ENCODE data around the gene RIPOR3.
"Not testable (repeated sequence)": the region's sequence is repeated elsewhere in the genome, so short reads cannot be mapped to it uniquely, and the experiment has no call there.

The RIPOR3 gene

DNA sequence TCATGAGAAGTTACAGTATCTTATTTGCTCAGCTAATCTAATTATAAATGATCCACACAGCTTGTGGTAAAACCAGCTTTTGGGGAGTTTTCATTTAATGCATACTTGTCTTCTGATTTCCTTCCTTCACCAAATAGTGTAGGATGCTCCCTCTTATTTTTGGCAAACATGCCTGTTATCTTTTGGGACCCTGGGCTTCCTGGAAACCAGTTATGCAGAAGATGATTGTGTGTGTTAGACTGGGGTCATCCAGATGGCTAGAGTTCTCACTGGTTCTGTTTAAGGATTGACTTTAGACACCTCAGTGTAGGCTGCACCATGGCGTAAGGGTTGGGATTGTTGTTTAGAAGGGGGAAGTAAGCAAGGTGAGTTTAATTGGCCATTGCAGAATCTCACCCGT is 119.9 kb downstream of the RIPOR3 start:
- DNase-seq, result no peak

DNA sequence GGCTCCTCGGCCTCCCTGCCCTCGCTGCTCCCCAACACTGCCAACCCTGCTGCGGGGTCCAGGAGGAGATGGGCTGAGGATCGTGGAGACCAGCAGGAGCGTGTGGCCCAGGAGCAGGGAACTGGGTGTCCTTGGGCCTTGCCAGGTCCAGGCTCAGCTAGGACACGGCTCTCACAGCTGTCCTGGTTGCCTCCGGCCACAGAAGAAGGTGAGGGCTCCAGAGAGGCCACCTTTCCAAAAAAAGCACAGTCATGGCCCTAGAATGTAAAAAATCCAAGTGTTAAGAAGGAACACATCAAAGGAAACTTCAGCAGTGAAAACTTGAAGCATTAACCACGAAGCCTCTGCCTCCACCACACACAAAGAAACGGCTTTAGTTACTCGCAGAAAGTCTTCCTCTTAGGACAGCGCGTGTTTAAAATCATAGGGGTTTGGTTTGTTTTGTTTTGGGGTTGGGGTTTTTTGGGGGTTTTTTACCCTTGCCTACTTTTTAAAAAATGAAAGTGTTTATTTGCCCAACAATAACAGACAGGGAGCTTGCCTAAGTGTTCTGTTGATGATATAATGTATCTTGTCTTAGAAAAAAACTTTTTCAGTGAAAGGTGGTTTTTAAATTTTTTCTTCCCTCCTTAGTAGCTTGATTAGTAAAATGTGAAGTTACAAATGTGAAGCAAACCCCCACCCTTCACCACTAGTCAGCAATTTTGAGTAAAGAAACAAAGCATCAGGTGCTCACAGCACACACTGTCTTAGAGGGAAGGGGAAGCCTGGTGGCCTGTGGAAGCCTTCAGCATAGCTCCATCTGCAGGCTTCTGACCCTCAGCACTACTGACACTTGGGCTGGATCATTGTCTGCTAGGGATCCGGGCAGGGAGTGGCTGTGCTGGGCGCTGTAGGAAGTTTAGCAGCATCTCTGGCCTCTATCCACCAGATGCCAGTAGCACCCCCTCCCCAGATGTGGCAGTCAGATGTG is 121.2 kb downstream of the RIPOR3 start:
- peak; percentile 87 for DNase-seq

DNA sequence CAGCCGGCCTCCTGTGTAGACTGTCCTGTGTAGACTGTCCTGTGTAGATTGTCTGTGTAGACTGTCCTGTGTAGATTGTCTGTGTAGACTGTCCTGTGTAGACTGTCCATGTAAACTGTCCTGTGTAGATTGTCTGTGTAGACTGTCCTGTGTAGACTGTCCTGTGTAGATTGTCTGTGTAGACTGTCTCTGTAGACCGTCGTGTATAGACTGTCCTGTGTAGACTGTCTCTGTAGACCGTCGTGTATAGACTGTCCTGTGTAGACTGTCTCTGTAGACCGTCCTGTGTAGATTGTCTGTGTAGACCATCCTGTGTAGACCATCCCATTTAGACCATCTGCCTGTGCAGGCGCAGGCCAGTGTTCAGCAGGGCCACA is 121.9 kb downstream of the RIPOR3 start:
- not testable (repeated sequence) for DNase-seq

DNA sequence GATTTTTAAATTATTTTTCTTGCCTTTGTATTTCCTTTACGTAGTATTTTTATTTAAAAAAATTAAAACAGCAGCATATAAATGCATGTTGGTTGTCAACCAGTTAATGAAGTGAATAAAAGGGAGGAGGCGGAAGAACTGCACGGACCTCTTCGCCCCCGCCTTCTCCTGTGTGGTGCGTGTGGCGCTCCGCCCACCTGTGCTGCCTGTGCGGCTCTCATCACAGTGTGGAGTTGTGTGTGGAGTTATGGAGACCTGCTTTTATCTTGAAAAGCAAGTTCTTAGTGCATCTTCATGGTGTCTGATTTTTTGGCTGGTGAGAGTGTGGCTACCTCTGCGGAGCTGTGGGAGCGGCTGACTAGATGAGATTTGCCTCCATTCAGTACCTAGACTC is 122.8 kb downstream of the RIPOR3 start:
- no peak for DNase-seq

DNA sequence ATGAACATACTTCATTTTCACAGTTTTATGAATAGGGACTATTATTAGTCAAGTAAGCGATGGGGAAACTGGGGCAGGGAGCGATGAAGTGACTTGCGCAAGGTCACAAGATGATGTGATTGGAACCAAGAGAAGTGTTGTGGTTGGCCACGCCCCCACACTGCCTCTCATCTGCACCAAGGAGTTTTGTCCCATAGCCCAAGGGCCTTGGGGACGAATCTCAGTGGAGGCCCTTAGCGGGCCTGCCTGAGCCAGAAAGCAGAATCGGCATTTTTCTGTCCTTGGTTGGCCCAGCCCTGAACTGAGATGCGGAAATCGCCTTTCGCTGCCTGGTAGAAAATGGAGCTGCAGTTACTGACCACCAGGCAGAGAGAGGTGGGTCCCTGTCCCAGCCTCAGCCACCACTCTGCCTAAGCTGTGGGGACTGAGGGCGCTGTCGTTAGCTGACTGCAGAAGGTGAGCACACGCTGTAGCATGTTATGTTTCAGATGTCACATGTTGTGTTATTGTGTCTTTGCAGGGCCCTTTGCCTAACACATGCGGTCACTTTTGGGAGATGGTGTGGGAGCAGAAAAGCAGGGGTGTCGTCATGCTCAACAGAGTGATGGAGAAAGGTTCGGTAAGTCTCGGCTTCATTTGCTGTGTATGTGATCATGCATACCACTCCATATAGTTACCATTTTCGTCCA is 123.3 kb downstream of the RIPOR3 start:
- DNase-seq, result no peak

DNA sequence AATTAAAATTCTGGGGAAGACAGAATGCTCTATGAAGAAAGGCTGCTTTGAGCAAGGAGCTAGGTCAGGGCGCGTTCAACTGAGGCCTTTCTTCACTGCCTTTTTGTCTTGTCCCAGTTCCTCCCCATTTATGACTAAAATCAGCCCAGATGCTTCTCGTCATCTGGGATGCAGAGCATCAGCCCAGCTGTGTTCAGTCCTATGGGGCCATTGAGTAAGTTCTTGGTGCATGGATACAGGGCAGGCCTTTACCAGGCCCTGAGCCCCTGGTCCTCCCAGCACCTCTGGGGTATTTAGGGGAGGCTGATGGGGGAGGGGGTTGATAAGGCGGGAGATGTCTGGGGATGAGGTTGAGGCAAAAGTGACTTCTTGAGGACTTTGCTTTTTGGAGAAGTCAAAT is 125.5 kb downstream of the RIPOR3 start:
- no peak for DNase-seq

DNA sequence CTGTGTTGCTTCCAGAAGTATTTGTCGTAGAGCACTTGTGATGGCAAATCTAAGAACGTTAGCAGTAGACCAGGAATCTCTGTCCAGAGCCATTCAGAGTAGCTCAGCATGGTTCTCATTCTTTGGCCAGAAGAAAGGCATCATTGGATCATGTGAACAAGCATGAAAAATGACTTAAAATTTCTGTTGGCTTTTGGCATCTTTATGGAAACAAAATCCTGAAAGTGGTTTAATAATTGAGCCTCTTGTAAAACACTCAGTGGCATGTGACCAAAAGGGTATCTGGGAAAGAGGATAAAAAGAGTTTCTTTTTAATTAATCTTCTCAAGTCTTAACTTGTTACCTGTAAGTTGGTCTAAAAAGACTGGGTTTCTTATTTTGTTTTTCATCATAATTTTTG is 126.0 kb downstream of the RIPOR3 start:
- no peak for DNase-seq

DNA sequence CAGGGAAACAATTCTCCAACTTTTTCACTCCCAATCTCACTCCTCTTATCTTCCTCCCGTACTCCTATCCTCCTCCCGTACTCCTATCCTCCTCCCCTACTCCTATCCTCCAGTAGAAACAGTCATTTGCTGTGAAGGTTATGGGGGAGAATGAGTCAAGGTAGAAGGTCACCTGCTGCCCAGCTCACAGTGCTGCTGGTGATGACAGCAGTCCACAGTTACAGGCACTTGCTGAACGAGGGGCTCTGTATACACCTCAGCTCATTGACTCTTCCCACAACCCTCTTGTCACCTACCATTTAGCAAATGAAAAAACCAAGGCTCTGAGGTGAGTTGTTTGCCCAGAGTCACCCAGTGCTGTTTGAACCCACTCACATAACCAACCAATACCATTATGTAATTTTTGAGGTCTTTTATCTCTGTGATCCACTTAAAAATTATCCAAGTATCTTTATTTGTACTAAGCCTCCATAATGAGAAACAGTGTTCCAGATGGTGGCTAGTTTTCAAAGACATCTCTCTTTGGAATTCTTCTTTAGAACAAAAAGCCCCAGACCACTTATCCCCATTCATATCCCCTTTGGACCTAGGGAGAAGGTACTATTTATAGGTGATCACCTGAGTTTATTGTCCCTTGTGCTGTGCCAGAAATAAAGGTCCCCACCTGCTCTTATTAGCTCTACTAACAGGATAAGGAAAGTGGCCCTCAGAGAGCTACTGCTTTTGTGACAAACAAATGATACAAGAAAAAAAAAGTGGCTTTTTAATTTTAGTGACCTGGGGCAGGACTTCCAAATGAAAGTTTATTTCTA is 128.0 kb downstream of the RIPOR3 start:
- no peak for DNase-seq

DNA sequence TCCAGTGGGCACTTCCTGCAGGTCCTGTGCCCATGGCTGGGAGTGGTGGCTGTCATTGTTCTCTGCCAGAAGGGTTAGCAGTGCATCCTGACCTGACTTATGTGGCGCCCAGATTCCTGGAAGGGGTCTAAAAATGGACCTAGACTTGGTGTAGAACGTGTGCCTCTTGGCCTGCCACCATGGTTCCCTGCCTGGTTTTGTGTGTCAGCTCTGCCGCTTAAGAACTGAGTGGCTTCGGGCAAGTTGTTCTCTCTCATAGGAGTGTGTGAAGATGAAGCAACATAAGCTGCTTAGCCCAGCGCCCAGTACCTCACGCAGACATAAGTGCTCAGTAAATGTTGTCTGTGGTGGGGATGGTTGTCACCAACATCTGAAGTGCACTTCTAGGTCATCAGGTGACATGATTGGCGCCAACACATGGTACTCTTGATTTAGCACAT is 129.1 kb downstream of the RIPOR3 start:
- no peak for DNase-seq

DNA sequence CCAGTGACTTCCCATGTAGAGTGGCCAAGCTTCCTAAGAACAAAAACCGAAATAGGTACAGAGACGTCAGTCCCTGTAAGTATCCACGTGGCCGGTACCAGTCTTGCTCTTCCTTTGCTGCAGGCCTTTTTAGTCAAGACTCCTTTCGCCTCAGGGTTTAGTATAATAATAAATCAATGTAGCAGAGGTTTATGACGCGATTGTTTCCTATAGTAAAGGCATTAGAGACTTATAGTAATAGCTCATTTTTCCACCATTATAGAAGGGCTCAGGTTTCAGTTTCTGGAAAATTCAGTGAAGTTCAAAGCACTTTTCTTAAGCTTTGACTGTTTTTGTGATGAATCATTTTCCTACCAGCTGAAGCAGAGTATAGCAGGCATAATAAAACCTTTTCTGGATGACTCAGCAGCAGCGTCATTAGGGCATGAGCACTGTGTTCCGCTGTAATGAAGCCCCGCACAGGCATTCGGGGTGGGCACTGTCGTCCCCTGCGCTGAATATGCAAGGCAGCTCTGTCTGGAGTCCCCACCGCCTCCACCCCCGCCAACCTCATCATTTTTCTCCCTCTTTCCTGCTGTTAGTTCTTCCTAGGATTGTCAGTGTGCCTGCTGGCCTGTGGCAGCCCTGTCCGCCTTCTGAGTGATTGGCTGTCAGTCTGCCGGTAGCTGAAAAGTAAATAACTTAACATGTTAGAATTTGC is 129.8 kb downstream of the RIPOR3 start:
- DNase-seq, result no peak

DNA sequence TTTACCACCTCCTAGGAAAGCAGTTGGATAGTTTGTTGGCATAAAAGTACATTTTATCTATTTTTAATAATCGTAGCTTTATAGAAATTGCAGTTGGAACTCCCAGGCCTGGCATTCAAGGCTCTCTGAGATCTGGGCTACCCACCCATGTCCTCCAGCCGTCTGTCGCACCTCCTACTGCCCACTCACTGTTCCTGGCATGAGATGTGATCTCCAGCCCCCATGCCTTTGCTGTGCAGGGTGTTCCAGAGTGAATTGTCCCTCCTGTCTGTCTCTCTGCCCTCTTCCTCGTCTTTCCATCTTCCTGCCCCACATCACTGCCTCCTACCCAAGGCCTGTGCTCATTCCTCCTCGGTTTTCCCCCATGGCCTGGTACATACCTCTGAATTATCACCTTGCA is 130.5 kb downstream of the RIPOR3 start:
- no peak for DNase-seq

DNA sequence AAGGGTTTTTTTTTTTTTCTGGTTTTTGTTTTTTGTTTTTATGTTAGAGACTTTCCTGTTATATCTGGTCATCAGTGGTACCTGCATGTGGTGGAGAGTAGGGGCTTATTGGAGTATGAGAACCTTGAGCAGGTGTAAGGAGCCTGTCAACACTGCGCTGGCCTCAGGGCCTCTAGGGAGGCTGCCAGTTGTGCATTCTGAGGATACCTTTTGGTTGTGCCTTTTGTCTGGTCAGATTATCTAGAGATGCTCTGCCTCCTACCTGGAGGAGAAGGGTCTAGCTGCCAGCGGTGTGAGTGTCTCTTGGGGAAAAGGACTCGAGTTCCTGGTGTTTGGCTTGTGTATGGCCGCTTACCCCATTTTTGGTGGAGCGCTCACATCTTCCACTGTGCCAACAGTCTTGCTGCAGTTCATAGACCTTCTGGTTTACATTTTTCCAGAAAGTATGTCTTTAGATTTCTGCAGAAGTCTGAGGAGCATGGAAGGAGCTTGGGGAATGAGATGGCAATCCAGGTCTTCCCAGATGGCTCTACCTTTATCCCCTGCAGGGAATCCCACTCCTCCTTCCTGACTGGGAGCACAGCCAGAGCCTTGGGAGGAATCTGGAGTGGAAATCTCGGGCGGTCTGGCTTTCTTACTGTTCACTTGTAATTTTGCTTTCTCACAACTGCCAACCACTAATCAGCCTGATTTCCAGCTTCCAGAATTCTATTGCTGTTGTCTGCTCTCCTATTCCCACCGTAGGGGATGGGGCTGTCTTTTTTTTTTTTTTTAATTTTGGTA is 131.3 kb downstream of the RIPOR3 start:
- DNase-seq, result no peak

DNA sequence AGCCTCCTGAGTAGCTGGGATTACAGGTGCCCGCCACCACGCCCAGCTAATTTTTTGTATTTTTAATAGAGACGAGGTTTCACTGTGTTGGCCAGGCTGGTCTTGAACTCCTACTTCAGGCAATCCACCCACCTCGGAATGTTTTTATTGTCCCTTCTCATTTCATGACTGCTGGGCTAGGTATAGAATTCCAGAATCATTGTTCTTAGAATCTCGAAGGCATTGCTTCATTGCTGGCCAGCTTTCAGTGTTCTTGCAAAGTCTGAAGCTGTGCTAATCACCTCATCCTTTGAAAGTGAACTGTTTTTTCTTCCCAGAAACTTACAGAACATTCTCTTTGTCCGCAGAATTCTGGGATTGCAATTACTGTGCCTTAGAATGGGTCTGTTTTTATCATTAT is 132.2 kb downstream of the RIPOR3 start:
- DNase-seq, result no peak

DNA sequence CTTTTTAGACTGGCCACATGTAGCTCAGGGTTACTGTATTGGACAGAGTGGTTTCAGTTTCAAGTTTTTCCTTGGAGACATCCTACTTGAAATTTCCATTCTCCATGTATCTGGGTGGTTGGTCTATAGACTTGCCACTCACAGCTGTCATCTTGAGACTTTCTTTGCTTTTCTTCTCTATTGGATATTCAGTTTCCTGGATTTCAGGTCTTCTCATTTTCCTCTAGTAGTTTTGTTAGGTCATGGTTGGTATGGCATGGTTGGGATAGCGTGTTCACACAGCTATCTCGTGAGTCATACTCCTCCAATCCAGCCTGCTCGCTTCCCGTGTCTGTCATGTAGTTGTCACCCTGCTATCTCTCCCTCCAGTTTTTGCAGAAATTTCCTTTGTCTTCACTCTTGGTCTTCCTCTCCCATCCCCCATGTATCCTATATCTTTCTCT is 132.8 kb downstream of the RIPOR3 start:
- DNase-seq, result peak; percentile 65

DNA sequence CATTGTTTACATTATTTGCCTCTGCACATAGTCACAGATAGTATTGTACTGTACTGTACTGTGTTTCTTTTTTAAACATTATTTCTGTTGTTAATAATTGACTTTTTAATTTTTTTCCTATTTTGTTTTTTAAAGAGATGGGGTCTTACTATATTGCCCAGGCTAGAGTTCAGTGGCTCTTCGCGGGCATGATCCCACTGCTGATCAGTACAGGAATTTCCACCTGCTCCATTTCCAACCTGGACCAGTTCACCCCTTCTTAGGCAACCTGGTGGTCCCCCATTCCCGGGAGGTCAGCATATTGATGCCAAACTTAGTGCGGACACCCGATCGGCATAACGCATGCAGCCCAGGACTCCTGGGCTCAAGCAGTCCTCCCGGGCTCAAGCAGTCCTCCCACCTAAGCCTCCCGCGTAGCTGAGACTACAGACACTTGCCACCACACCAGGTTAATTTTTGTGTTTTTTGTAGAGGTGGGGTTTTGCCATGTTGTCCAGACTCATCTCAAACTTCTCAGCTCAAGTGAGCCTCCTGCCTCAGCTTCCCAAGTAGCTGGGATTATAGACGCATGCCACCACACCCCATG is 133.7 kb downstream of the RIPOR3 start:
- no peak for DNase-seq

DNA sequence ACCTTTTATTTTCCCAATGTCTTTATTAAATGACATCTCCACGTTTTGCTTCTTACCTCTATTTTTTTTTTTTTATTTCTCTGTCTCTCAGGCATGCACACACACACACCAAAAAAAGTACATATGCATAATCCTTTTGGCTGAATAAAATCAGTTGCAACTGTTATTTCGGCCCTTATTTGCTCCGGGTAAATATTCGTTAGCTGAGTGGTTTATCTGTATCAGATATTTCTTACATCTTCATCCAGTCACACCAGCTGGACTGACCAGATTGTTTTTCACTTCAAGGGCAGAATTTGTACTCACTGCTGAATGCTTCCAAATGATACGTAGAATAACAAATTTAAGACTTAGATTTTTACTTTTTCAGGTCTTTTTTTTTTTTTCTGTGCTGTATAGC is 135.7 kb downstream of the RIPOR3 start:
- DNase-seq, result no peak

DNA sequence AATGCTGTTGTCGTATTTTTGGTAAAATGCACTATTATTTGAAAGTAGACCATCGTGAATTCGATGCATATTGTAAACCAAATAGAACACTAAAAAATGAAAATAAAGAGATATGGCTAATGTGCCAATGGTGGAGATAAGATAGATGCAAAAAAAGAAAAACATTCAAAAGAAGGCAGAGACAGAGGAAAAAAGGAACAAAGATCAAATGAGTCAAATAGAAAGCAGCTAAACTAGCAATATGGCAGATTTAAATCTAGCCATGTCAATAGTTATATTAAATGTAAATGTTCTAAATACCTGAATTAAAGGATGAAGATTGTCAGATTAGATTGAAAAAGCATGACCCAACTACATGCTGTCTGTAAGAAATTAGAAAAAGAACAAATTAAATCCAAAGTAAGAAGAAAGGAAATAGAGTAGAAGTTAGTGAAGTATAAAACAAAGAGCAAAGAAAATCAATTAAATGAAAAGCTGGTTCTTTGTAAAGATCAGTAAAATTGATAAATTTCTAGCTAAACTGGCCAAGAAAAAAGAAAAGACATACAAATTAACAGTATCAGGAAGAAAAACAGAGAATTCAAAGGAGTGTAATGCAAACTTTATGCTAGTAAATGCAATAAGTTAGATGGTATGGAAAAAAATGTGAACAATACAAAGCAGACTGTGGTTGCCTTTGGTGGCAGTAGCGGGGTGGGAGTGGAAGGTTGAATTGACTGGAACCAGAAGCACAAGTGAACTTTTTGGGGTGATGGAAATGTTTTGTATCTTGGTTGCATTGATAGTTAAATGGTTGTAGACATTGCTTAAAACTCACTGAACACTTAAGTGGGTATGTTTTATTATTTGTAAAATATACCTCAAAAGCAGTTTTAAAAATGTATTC is 136.4 kb downstream of the RIPOR3 start:
- DNase-seq, result no peak

DNA sequence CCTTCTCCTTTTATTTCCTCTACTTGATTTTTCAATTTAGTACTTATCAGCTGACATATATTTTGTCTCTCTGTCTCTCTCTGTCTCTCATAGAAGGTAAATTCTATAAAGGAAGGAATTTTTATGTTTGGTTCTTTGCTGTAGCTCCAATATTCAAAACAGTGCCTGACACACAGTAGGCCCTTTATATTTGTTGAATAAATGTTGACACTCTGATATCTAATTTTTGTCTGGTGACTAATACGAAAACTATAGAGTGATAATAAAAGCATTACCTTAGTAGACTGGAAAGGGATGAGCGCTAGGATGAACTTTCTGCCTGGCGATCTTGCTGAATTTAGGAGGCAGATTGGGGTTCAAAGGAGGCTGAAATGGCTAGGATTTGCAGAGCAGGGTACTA is 138.4 kb downstream of the RIPOR3 start:
- no peak for DNase-seq

DNA sequence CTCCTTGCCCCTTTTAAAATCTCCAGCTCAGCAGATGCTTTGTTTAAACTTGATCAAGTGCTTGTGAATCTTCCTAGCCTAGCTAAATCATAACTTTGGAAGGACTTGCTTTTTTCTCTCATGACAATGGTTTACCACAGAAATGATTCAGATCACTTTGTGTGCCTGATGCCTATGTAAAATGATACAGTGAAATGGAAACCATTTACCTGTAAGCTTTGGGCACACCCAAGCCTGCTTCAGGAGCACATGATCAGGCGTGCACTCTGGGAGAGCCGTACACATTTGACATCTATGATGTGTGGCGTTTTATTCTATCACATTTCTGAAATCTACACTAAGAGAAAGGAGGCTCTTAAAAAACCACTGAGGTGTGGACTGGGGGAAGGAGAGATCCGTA is 140.1 kb downstream of the RIPOR3 start:
- no peak for DNase-seq

DNA sequence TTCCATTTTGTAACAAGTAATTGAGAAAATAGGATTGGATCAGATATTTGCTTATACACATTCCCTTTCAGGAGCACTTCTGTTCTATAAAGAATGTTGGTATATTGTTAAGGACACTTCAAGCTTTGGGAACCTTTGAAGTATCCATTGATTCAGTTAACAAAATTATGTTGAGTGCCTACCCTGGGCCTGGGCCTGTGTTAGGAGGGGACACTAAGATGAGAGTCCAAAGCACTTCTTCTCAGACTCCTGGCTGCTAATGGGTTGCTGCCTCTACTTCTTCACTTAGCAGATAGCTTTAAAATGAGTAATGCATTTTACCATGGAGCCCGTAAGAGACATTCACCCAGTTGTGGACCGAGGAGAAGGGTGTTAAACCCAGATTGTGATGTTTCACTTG is 140.8 kb downstream of the RIPOR3 start:
- no peak for DNase-seq

Measured in hematopoietic multipotent progenitor cell treated with erythropoietin and hydrocortisone succinate and interleukin-3 and kit ligand, for 4 days (in vitro differentiated cells).